Measurements from ENCODE around the gene RANBP3L. TPM values are rescaled to one million over a fixed set of nuclear protein-coding genes. Genes with fewer than 3 reads are reported as not detected.

Gene RANBP3L
- total and polyA plus RNA-seq, 10 of the 15 experiments (the other 5 are each of a cell fraction or from before 2014, with no cell fraction given): 0.02 to 0.29 (median 0.06) TPM; not detected in 4

- TF ChIP-seq ATF3 (IDR thresholded peaks at IDR 0.05; ENCODE audit: borderline replicate concordance, extremely low read depth, low read depth, low read length) (no peak), E2F8 (IDR thresholded peaks at IDR 0.05; ENCODE audit: low read depth, partially characterized antibody) (no peak), TCF12 (IDR thresholded peaks at IDR 0.05; ENCODE audit: low read depth, low read length) (no peak), RAD51 (IDR thresholded peaks at IDR 0.05) (peak; percentile 55; the same call in 1 of the 2 replicates), ZNF274 (IDR thresholded peaks at IDR 0.05; ENCODE audit: insufficient read depth, insufficient read length) (no peak), ZBTB40 (IDR thresholded peaks at IDR 0.05; ENCODE audit: borderline replicate concordance) (no peak), FOXK2 (IDR thresholded peaks at IDR 0.05) (no peak), SMARCA5 (IDR thresholded peaks at IDR 0.05) (peak; percentile 93; the same call in 1 of the 2 replicates), BCL3 (IDR thresholded peaks at IDR 0.05; ENCODE audit: borderline replicate concordance, insufficient read depth, low read depth, low read length, poor library complexity, severe bottlenecking) (no peak), RBBP5 (conservative IDR thresholded peaks at IDR 0.05) (no peak), HDAC2 (IDR thresholded peaks at IDR 0.05) (no peak), MTA3 (IDR thresholded peaks at IDR 0.05; ENCODE audit: borderline replicate concordance, low read length) (no peak), POLR2AphosphoS2 (IDR thresholded peaks at IDR 0.05; ENCODE audit: low read depth, low read length) (no peak; the same call in 1 of the 2 replicates), ZNF687 (IDR thresholded peaks at IDR 0.05) (peak; percentile 89), POLR2AphosphoS5 (IDR thresholded peaks at IDR 0.05; ENCODE audit: low read length) (0 out of 2 replicates have a peak, but pooled peaks have one; percentile 46), SRF (IDR thresholded peaks at IDR 0.05; ENCODE audit: low read depth in 2 of 2, low read length in 2 of 2) (0 out of 4 replicates have a peak, but pooled peaks of 1 of the 2 experiments have one; percentile 25)
Measured at GRCh38 chr5:36241631-36242533, 59.8 kb downstream of the RANBP3L start, which contains the start of gene NADK2 (continued).
